ENCODE results near the gene ANO3. TPM values are rescaled to one million over a fixed set of nuclear protein-coding genes. Genes with fewer than 3 reads are reported as not detected.

The ANO3 gene
- total and polyA plus RNA-seq, 2 donors (not counting 3 experiments of a cell fraction or from before 2014, with no cell fraction given), result not detected

GRCh38 chr11:26490546-26490945 is 158.6 kb downstream of the ANO3 start:
- no peak overlapping the region for H3K4me3 ChIP-seq (replicated peaks in 1 of 3; ENCODE audit: insufficient read depth in 1 of 3, low read depth in 1 of 3, low read length in 3 of 3)
- no TSS peak for BruUV-seq (replicated peaks)
- ChIA-PET CTCF (no interaction called here), POLR2A (no interaction called here)
- dilution Hi-C loops (cut with MboI; ENCODE audit: extremely low pct_ligation_motif_present, low sequenced_read_pairs), result no loop called here
- FAIRE-seq (no peak), DNase-seq (ENCODE audit: low read depth, low spot score) (no peak)
- intact Hi-C loops (cut with micrococcal nuclease), result no loop called here
- H3K27me3 ChIP-seq (ENCODE audit: control insufficient read depth in 2 of 2, insufficient read depth in 2 of 2, low read length in 2 of 2), result no peaks in the 10 kb centered on the region
- no peaks in the 10 kb centered on the region for H3K9me1 ChIP-seq (replicated peaks; ENCODE audit: control insufficient read depth, extremely low read depth, insufficient read depth, low read length)
- H3K9ac ChIP-seq (replicated peaks; ENCODE audit: extremely low read depth, insufficient read depth, low read length), result no peak overlapping the region
- H3K79me2 ChIP-seq (ENCODE audit: control insufficient read depth, insufficient read depth, low read length), result no peaks in the 10 kb centered on the region
- no peaks in the 10 kb centered on the region for H4K20me1 ChIP-seq (replicated peaks; ENCODE audit: control insufficient read depth, extremely low read depth, insufficient read depth, low read length)
- no peak overlapping the region for H2AFZ ChIP-seq (ENCODE audit: low read depth, low read length)
- no peaks in the 10 kb centered on the region for H3K36me3 ChIP-seq (ENCODE audit: control insufficient read depth in 2 of 2, extremely low read depth in 1 of 2, insufficient read depth in 2 of 2, low read length in 2 of 2)
- H3K9me3 ChIP-seq (replicated peaks; ENCODE audit: control insufficient read depth, insufficient read depth, low read length), result no peaks in the 10 kb centered on the region
- TF ChIP-seq POLR2AphosphoS5 (IDR thresholded peaks at IDR 0.05; ENCODE audit: insufficient read depth, low read depth, low read length) (no peak), CTCF (IDR thresholded peaks at IDR 0.05; ENCODE audit: extremely low read depth in 1 of 2, insufficient read depth in 1 of 2, low read depth in 1 of 2, low read length in 2 of 2) (no peak), MAX (IDR thresholded peaks at IDR 0.05; ENCODE audit: insufficient read depth, insufficient read length) (no peak), GATA2 (IDR thresholded peaks at IDR 0.05; ENCODE audit: insufficient read depth, insufficient read length, low read depth, low read length) (no peak), EZH2 (IDR thresholded peaks at IDR 0.05; ENCODE audit: borderline replicate concordance, low read depth, low read length, severe bottlenecking) (no peak), MYC (IDR thresholded peaks at IDR 0.05; ENCODE audit: low read depth, low read length) (no peak), FOS (IDR thresholded peaks at IDR 0.05; ENCODE audit: borderline replicate concordance, insufficient read depth, low read length) (no peak), POLR2A (IDR thresholded peaks at IDR 0.05; ENCODE audit: low read depth, low read length) (no peak), JUN (IDR thresholded peaks at IDR 0.05; ENCODE audit: borderline replicate concordance, insufficient read depth, insufficient read length, low read depth) (no peak)
- H3K27ac ChIP-seq (ENCODE audit: insufficient read depth, low read depth, low read length), result no peak overlapping the region
- H3K4me2 ChIP-seq (ENCODE audit: insufficient read depth, low read length), result no peak overlapping the region
- no peaks in the 10 kb centered on the region for H3K4me1 ChIP-seq (ENCODE audit: control insufficient read depth, extremely low read depth, insufficient read depth, low read length)

All from endothelial cell of umbilical vein (primary cell).